Hematopoietic multipotent progenitor cell treated with erythropoietin and hydrocortisone succinate and interleukin-3 and kit ligand, for 8 days (in vitro differentiated cells): ENCODE data around the gene TRRAP.
"Not testable (repeated sequence)": the region's sequence is repeated elsewhere in the genome, so short reads cannot be mapped to it uniquely, and the experiment has no call there.

Experiments
- DNase-seq: peaks from one replicate; pipeline ENCODE4 v3.0.0-alpha.2; 2015

Gene TRRAP

GRCh38 chr7:99033765-99034164, 155.4 kb downstream of the TRRAP start:
- no peak for DNase-seq

GRCh38 chr7:99034932-99035722, 156.8 kb downstream of the TRRAP start:
- DNase-seq, result no peak

- no peak for DNase-seq
Measured at GRCh38 chr7:99035723-99036545, 157.6 kb downstream of the TRRAP start.

GRCh38 chr7:99036546-99037111, 158.3 kb downstream of the TRRAP start:
- DNase-seq, result peak; percentile 11

- DNase-seq, result no peak
Measured at GRCh38 chr7:99037327-99037940, 159.1 kb downstream of the TRRAP start.

GRCh38 chr7:99038086-99038855, 159.9 kb downstream of the TRRAP start:
- DNase-seq, result no peak

- DNase-seq, result no peak
Measured at GRCh38 chr7:99039384-99039891, 161.1 kb downstream of the TRRAP start.

- peak; percentile 85 for DNase-seq
Measured at GRCh38 chr7:99040104-99040958, 162.0 kb downstream of the TRRAP start.

GRCh38 chr7:99041526-99041925, 163.2 kb downstream of the TRRAP start:
- no peak for DNase-seq

- no peak for DNase-seq
Measured at GRCh38 chr7:99042957-99043356, 164.6 kb downstream of the TRRAP start.

- DNase-seq, result not testable (repeated sequence)
Measured at GRCh38 chr7:99044858-99045257, 166.5 kb downstream of the TRRAP start.

- DNase-seq, result not testable (repeated sequence)
Measured at GRCh38 chr7:99046262-99046661, 167.9 kb downstream of the TRRAP start.

GRCh38 chr7:99046722-99047121, 168.4 kb downstream of the TRRAP start:
- DNase-seq, result no peak

- DNase-seq, result no peak
Measured at GRCh38 chr7:99047526-99048077, 169.3 kb downstream of the TRRAP start.

GRCh38 chr7:99050971-99051370, 172.6 kb downstream of the TRRAP start:
- no peak for DNase-seq

GRCh38 chr7:99054781-99055180, 176.4 kb downstream of the TRRAP start:
- no peak for DNase-seq

- DNase-seq, result no peak
Measured at GRCh38 chr7:99061001-99061776, 182.9 kb downstream of the TRRAP start.
